Vagina (tissue), 2 donors: ENCODE data around the gene AXIN1.

Experiments
- POLR2A ChIP-seq, 2 donors: fragments of 450-650 bp; IDR thresholded peaks; one replicate each; pipeline ENCODE4 v1.6.1; 2017; ENCODE audit warnings: antibody characterized with exemption in 2 of 2, mild to moderate bottlenecking in 2 of 2, moderate library complexity in 2 of 2
- POLR2AphosphoS5 ChIP-seq, 2 donors: sonication (generic); formaldehyde crosslinking; IDR thresholded peaks; one replicate each; pipeline ENCODE4 v1.9.0; 2017; ENCODE audit warnings: antibody characterized with exemption in 2 of 2, mild to moderate bottlenecking in 2 of 2, low read depth in 1 of 2; ENCODE audit not compliant: insufficient read depth in 1 of 2
- TF ChIP-seq, protein P1 (sequence below), 3 experiments: fragments of 450-650 bp in 2 of 3; fragments of 200-600 bp in 1 of 3; sonication (generic) in 1 of 3; IDR thresholded peaks; one replicate each; pipeline ENCODE4 v1.5.1; 2017 to 2019; ENCODE audit warnings: antibody characterized with exemption in 3 of 3, mild to moderate bottlenecking in 2 of 3, moderate library complexity in 2 of 3

DNA sequence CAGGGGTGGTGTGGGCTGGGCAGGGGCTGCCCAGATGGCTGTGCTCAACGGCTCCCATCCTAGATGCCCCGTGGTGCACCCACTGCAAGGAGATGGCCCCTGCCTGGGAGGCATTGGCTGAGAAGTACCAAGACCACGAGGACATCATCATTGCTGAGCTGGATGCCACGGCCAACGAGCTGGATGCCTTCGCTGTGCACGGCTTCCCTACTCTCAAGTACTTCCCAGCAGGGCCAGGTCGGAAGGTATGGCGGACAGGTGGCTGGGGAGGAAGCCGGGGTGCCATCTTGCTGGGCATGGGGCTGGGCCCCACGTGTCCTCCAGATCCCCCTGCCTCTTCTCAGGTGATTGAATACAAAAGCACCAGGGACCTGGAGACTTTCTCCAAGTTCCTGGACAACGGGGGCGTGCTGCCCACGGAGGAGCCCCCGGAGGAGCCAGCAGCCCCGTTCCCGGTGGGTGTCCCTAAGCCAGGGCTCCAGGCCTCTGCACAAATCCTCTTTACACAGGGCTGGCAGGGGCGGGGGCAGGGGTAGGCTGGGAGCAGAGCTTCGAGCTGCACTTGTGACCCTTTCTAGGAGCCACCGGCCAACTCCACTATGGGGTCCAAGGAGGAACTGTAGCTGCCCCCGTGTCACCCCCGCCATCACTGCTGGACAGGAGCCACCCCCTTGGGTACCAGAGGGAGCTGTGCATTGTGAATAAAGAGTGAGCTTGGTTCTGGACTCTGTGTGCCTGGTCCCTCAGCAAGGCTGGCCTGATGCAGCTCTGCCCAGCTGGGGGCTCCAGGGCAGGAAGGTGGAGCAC is 65.8 kb downstream of the AXIN1 start:
- TF ChIP-seq, protein P1, sequence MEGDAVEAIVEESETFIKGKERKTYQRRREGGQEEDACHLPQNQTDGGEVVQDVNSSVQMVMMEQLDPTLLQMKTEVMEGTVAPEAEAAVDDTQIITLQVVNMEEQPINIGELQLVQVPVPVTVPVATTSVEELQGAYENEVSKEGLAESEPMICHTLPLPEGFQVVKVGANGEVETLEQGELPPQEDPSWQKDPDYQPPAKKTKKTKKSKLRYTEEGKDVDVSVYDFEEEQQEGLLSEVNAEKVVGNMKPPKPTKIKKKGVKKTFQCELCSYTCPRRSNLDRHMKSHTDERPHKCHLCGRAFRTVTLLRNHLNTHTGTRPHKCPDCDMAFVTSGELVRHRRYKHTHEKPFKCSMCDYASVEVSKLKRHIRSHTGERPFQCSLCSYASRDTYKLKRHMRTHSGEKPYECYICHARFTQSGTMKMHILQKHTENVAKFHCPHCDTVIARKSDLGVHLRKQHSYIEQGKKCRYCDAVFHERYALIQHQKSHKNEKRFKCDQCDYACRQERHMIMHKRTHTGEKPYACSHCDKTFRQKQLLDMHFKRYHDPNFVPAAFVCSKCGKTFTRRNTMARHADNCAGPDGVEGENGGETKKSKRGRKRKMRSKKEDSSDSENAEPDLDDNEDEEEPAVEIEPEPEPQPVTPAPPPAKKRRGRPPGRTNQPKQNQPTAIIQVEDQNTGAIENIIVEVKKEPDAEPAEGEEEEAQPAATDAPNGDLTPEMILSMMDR (IDR thresholded peaks at IDR 0.05): no peak
- TF ChIP-seq POLR2A (IDR thresholded peaks at IDR 0.05) (no peak), POLR2AphosphoS5 (IDR thresholded peaks at IDR 0.05; ENCODE audit: insufficient read depth in 1 of 2, low read depth in 1 of 2) (no peak)
